Measurements from ENCODE around the gene TMPRSS5. TPM values are rescaled to one million over a fixed set of nuclear protein-coding genes. Genes with fewer than 3 reads are reported as not detected.

TMPRSS5 gene
- total and polyA plus RNA-seq, 10 of the 15 experiments (the other 5 are each of a cell fraction or from before 2014, with no cell fraction given): 0.05 to 0.85 (median 0.34) TPM; not detected in 2

GRCh38 chr11:113664069-113664980 is 41.8 kb downstream of the TMPRSS5 start:
- ChIA-PET CTCF (no interaction called here), POLR2A (no interaction called here), SMC1A (ENCODE audit: uncharacterized antibody, unreplicated experiment) (no interaction called here), RAD21 (ENCODE audit: unreplicated experiment) (no interaction called here)
- no peak overlapping the region for H3K4me3 ChIP-seq
- no peak overlapping the region for H3K4me2 ChIP-seq (ENCODE audit: control insufficient read depth, insufficient read depth)
- no peaks in the 10 kb centered on the region for H3K79me2 ChIP-seq (ENCODE audit: control insufficient read depth, insufficient read depth, low read length)
- no peak for ATAC-seq
- H4K20me1 ChIP-seq (ENCODE audit: control insufficient read depth, insufficient read depth): no peaks in the 10 kb centered on the region
- no TSS peak for BruUV-seq (replicated peaks)
- in situ Hi-C loops (cut with MboI): no loop called here
- intact Hi-C loops (cut with micrococcal nuclease; ENCODE audit: unreplicated experiment): no loop called here
- no peaks in the 10 kb centered on the region for H3K4me1 ChIP-seq (ENCODE audit: control insufficient read depth, insufficient read depth, low read length)
- no peaks in the 10 kb centered on the region for H3K36me3 ChIP-seq (ENCODE audit: control insufficient read depth in 2 of 2, insufficient read depth in 2 of 2, low read length in 1 of 2)
- no peaks in the 10 kb centered on the region for H3K27me3 ChIP-seq (replicated peaks in 1 of 2; ENCODE audit: control insufficient read depth in 2 of 2, insufficient read depth in 2 of 2, low read length in 1 of 2)
- no peak overlapping the region for H3K27ac ChIP-seq (ENCODE audit: control insufficient read depth, insufficient read depth)
- no peak for FAIRE-seq
- no peak overlapping the region for H3K9ac ChIP-seq (ENCODE audit: control insufficient read depth, insufficient read depth, low read length)
- WGBS (ENCODE audit: insufficient coverage, insufficient replicate concordance, low lambda C conversion rate, missing lambda C conversion rate): 45% methylated on average over 11 of the region's 11 CpGs
- no peak overlapping the region for H2AFZ ChIP-seq (ENCODE audit: control insufficient read depth, low read depth, low read length)
- DNase-seq (ENCODE audit: low read depth, low spot score): no peak
- H3K9me3 ChIP-seq (replicated peaks; ENCODE audit: control insufficient read depth, insufficient read depth, low read length): no peaks in the 10 kb centered on the region; the same call in 2 of the 3 replicates
- TF ChIP-seq MEF2B (IDR thresholded peaks at IDR 0.05; ENCODE audit: partially characterized antibody, poor library complexity, severe bottlenecking): no peak
- no peak for TF ChIP-seq MTA2 (IDR thresholded peaks at IDR 0.05; ENCODE audit: low read depth)
- TF ChIP-seq NBN (IDR thresholded peaks at IDR 0.05): no peak
- no peak for TF ChIP-seq EED (IDR thresholded peaks at IDR 0.05; ENCODE audit: low read depth)
- no peak for TF ChIP-seq ZNF687 (IDR thresholded peaks at IDR 0.05)
- no peak for TF ChIP-seq SMAD1 (IDR thresholded peaks at IDR 0.05; ENCODE audit: low read depth, partially characterized antibody)
- no peak for TF ChIP-seq BCL3 (IDR thresholded peaks at IDR 0.05; ENCODE audit: borderline replicate concordance, insufficient read depth, low read depth, low read length, poor library complexity, severe bottlenecking)
- no peak for TF ChIP-seq ZBTB40 (IDR thresholded peaks at IDR 0.05; ENCODE audit: borderline replicate concordance)
- no peak for TF ChIP-seq NR2C1 (IDR thresholded peaks at IDR 0.05)
- no peak for TF ChIP-seq ZNF384 (IDR thresholded peaks at IDR 0.05; ENCODE audit: borderline replicate concordance, low read depth, low read length)
- no peak for TF ChIP-seq TCF3 (IDR thresholded peaks at IDR 0.05; ENCODE audit: borderline replicate concordance, insufficient read depth, low read depth, low read length)
- no peak for TF ChIP-seq ETV6 (conservative IDR thresholded peaks at IDR 0.05 in 1 of 2, IDR thresholded peaks at IDR 0.05 in 1 of 2; ENCODE audit: borderline replicate concordance in 1 of 2, low read depth in 1 of 2)

All from GM12878 (cell line).